ENCODE data around the gene PAX3. TPM values are rescaled to one million over a fixed set of nuclear protein-coding genes. Genes with fewer than 3 reads are reported as not detected.

PAX3 gene
- total and polyA plus RNA-seq, 9 donors, result not detected

- no peak overlapping the region for H3K4me3 ChIP-seq
- no peaks in the 10 kb centered on the region for H3K27me3 ChIP-seq
- TF ChIP-seq EP300 (IDR thresholded peaks at IDR 0.05) (no peak), POLR2A (IDR thresholded peaks at IDR 0.05) (no peak)
- intact Hi-C loops (cut with DNase I), result no loop called here
- H3K9me3 ChIP-seq, result no peaks in the 10 kb centered on the region
- WGBS, 3 donors, result 93 to 96% (median 95%) methylated on average over 2 of the region's 2 CpGs
- H3K27ac ChIP-seq, result no peak overlapping the region
- no peaks in the 10 kb centered on the region for H3K4me1 ChIP-seq (ENCODE audit: insufficient read depth)
- DNase-seq, result no peak
- H3K36me3 ChIP-seq, result no peaks in the 10 kb centered on the region
Observed at GRCh38 chr2:222334914-222335313, 36.1 kb upstream of the PAX3 start.

DNA sequence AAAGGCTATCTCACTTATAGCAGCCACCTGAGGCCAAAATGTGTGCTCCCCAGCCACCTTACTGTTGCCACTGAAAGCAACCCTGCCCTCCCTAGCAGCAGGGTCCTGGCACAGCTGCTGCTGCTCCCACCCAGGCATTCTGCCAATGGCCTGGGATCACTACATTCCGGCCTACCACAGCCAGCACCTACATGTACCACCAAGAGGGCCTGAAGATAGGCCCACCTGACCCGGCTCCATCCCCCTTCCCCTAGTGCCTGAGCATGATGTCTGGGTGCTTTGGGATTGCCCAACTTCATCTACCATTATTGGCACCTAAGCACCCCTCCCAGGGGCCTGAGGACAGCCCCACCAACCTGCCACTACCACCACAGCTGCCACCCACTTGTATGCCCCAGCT is 34.6 kb upstream of the PAX3 start:
- no peaks in the 10 kb centered on the region for H3K36me3 ChIP-seq
- WGBS, 3 donors, result 84 to 100% (median 100%) methylated on average over 2 of the region's 2 CpGs
- no peak for TF ChIP-seq CTCF (IDR thresholded peaks at IDR 0.05)
- no peak for TF ChIP-seq EP300 (IDR thresholded peaks at IDR 0.05)
- TF ChIP-seq POLR2A (IDR thresholded peaks at IDR 0.05), result no peak
- intact Hi-C loops (cut with DNase I), result no loop called here
- H3K4me3 ChIP-seq, result no peak overlapping the region
- DNase-seq, result no peak
- H3K27ac ChIP-seq, result no peak overlapping the region
- no peaks in the 10 kb centered on the region for H3K4me1 ChIP-seq (ENCODE audit: insufficient read depth)
- no peaks in the 10 kb centered on the region for H3K9me3 ChIP-seq
- H3K27me3 ChIP-seq, result no peaks in the 10 kb centered on the region

DNA sequence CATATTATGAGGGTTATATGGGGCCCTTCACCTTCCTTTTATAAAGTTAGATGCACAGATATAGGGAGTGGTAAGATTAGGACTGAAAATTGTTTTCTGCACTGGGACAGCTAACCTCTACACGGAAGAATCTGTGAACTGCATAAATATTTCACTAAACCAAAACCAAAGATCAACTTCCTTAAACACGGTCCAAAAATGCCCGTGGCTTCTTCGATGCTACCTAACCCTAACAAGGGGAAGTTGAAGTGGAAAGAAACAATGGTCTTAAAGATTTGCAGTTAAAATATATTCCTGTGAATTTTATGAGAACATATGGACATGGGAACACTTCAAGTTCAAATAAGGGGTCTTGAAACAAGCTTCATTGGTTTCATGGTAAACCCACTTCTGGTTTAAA is 33.3 kb upstream of the PAX3 start:
- Histone ChIP-seq H3K4me1 (ENCODE audit: insufficient read depth) (no peaks in the 10 kb centered on the region), H3K27ac (no peak overlapping the region), H3K27me3 (no peaks in the 10 kb centered on the region), H3K36me3 (no peaks in the 10 kb centered on the region), H3K4me3 (no peak overlapping the region), H3K9me3 (no peaks in the 10 kb centered on the region)
- no peak for DNase-seq
- TF ChIP-seq CTCF (IDR thresholded peaks at IDR 0.05), result no peak
- TF ChIP-seq EP300 (IDR thresholded peaks at IDR 0.05), result no peak
- TF ChIP-seq POLR2A (IDR thresholded peaks at IDR 0.05), result no peak
- intact Hi-C loops (cut with DNase I), result no loop called here
- WGBS, 3 donors, result 79 to 88% (median 83%) methylated on average over 4 of the region's 4 CpGs

- WGBS, 3 donors, result 78 to 87% (median 86%) methylated on average over 4 of the region's 4 CpGs
- Histone ChIP-seq H3K36me3 (no peaks in the 10 kb centered on the region), H3K4me3 (no peak overlapping the region), H3K27me3 (no peaks in the 10 kb centered on the region), H3K9me3 (no peaks in the 10 kb centered on the region), H3K4me1 (ENCODE audit: insufficient read depth) (no peaks in the 10 kb centered on the region), H3K27ac (no peak overlapping the region)
- TF ChIP-seq EP300 (IDR thresholded peaks at IDR 0.05) (no peak), CTCF (IDR thresholded peaks at IDR 0.05) (no peak), POLR2A (IDR thresholded peaks at IDR 0.05) (no peak)
- intact Hi-C loops (cut with DNase I), result no loop called here
- DNase-seq, result no peak
Observed at GRCh38 chr2:222330910-222331309, 32.1 kb upstream of the PAX3 start.

- H3K27me3 ChIP-seq, result no peaks in the 10 kb centered on the region
- peaks cover 3% of the 10 kb centered on the region for H3K4me1 ChIP-seq (ENCODE audit: insufficient read depth)
- no peak overlapping the region for H3K4me3 ChIP-seq
- no peak overlapping the region for H3K27ac ChIP-seq
- no peak for DNase-seq
- intact Hi-C loops (cut with DNase I), result no loop called here
- TF ChIP-seq CTCF (IDR thresholded peaks at IDR 0.05) (no peak), EP300 (IDR thresholded peaks at IDR 0.05) (no peak), POLR2A (IDR thresholded peaks at IDR 0.05) (no peak)
- H3K9me3 ChIP-seq, result no peaks in the 10 kb centered on the region
- no peaks in the 10 kb centered on the region for H3K36me3 ChIP-seq
Observed at GRCh38 chr2:222322236-222322635, 23.4 kb upstream of the PAX3 start.
